ENCODE data around the gene CNOT3.
A peak's percentile ranks its signal among the peaks of the same experiment; 100 is the strongest.

Gene CNOT3

DNA sequence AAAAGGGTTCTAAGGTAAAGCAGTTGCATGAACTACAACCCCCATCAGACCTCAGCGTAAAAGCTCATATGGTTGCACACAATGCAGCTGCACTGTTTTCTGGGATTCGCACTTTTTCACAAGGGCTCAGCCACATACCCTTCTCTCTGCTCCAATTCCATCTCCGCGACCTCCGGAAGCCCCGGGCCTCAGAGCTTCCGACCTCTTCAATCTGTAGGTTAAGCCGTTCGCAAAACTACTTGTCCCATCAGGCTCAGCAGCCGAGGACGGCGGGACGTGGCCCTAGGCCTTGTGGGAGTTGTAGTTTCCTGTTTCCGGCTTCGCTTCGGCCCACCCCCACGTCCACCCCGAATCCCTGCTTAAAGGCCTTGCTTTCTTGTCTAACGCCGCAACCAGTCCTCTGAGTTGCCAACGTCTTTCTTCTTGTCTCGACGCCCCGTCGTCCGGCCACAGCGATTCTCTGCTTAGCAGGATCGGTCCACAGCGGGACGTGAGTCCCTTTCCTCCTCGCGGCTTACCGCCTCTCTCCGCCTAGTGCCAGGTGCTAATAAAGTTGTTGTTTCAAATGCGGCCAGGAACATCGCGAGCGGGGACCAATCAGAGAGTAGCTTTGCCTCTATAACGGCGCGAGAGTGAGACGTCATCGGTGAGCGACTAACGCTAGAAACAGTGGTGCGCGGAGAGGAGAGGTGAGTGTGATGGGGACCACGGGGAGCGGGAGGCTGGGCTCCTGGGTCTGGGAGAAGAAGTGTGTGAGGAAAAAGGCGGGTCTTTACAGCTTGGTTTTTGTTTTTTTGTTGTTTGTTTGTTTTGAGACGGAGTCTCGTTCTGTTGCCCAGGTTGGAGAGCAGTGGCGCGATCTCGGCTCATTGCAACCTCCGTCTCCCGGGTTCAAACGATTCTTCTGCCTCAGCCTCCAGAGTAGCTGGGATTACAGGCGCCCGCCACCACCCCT is 22.2 kb upstream of the CNOT3 start, which contains the start of the genes PRPF31 and TFPT (continued):
- no peak for TF ChIP-seq ZNF354C (tag by site-specific recombination; IDR thresholded peaks at IDR 0.05; ENCODE audit: borderline replicate concordance, low read depth)
- no peak for TF ChIP-seq ZNF341 (tag by site-specific recombination; IDR thresholded peaks at IDR 0.05; ENCODE audit: low read depth)
- TF ChIP-seq, protein P1, sequence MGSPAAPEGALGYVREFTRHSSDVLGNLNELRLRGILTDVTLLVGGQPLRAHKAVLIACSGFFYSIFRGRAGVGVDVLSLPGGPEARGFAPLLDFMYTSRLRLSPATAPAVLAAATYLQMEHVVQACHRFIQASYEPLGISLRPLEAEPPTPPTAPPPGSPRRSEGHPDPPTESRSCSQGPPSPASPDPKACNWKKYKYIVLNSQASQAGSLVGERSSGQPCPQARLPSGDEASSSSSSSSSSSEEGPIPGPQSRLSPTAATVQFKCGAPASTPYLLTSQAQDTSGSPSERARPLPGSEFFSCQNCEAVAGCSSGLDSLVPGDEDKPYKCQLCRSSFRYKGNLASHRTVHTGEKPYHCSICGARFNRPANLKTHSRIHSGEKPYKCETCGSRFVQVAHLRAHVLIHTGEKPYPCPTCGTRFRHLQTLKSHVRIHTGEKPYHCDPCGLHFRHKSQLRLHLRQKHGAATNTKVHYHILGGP (tag by site-specific recombination; IDR thresholded peaks at IDR 0.05), result peak; percentile 33; the same call in 1 of the 2 replicates
- peak; percentile 97 for TF ChIP-seq KLF8 (tag by site-specific recombination; IDR thresholded peaks at IDR 0.05)
- TF ChIP-seq ZNF169 (tag by site-specific recombination; IDR thresholded peaks at IDR 0.05), result no peak
- TF ChIP-seq, protein P2, sequence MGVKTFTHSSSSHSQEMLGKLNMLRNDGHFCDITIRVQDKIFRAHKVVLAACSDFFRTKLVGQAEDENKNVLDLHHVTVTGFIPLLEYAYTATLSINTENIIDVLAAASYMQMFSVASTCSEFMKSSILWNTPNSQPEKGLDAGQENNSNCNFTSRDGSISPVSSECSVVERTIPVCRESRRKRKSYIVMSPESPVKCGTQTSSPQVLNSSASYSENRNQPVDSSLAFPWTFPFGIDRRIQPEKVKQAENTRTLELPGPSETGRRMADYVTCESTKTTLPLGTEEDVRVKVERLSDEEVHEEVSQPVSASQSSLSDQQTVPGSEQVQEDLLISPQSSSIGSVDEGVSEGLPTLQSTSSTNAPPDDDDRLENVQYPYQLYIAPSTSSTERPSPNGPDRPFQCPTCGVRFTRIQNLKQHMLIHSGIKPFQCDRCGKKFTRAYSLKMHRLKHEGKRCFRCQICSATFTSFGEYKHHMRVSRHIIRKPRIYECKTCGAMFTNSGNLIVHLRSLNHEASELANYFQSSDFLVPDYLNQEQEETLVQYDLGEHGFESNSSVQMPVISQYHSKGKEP (tag by site-specific recombination; IDR thresholded peaks at IDR 0.05), result 0 out of 2 replicates have a peak, but pooled peaks have one; percentile 15
- TF ChIP-seq ZNF214 (tag by site-specific recombination; IDR thresholded peaks at IDR 0.05; ENCODE audit: borderline replicate concordance), result no peak
- TF ChIP-seq, protein P3, sequence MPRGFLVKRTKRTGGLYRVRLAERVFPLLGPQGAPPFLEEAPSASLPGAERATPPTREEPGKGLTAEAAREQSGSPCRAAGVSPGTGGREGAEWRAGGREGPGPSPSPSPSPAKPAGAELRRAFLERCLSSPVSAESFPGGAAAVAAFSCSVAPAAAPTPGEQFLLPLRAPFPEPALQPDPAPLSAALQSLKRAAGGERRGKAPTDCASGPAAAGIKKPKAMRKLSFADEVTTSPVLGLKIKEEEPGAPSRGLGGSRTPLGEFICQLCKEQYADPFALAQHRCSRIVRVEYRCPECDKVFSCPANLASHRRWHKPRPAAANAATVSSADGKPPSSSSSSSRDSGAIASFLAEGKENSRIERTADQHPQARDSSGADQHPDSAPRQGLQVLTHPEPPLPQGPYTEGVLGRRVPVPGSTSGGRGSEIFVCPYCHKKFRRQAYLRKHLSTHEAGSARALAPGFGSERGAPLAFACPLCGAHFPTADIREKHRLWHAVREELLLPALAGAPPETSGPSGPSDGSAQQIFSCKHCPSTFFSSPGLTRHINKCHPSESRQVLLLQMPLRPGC (tag by site-specific recombination; IDR thresholded peaks at IDR 0.05), result peak; percentile 77
- peak; percentile 76 for TF ChIP-seq ZBTB20 (tag by site-specific recombination; IDR thresholded peaks at IDR 0.05)
- peak; percentile 48; the same call in 1 of the 2 replicates for TF ChIP-seq WT1 (tag by site-specific recombination; IDR thresholded peaks at IDR 0.05)
- TF ChIP-seq HOXD13 (CRISPR knock-in tag; IDR thresholded peaks at IDR 0.05; ENCODE audit: borderline replicate concordance), result peak; percentile 100
- TF ChIP-seq ZNF366 (tag by site-specific recombination; conservative IDR thresholded peaks at IDR 0.05), result peak; percentile 48; the same call in 1 of the 2 replicates
- TF ChIP-seq ZNF514 (tag by site-specific recombination; IDR thresholded peaks at IDR 0.05), result no peak
- TF ChIP-seq ZNF660 (tag by site-specific recombination; IDR thresholded peaks at IDR 0.05), result peak; percentile 93; the same call in 1 of the 2 replicates
- TF ChIP-seq ZNF792 (tag by site-specific recombination; IDR thresholded peaks at IDR 0.05), result no peak
- no peak; the same call in 1 of the 2 replicates for TF ChIP-seq RBAK (tag by site-specific recombination; IDR thresholded peaks at IDR 0.05)
- TF ChIP-seq ZNF624 (tag by site-specific recombination; IDR thresholded peaks at IDR 0.05), result no peak
- peak; percentile 99 for TF ChIP-seq ZNF501 (tag by site-specific recombination; IDR thresholded peaks at IDR 0.05)
- no peak for TF ChIP-seq ZNF530 (tag by site-specific recombination; IDR thresholded peaks at IDR 0.05; ENCODE audit: low read depth)
- TF ChIP-seq, protein P4, sequence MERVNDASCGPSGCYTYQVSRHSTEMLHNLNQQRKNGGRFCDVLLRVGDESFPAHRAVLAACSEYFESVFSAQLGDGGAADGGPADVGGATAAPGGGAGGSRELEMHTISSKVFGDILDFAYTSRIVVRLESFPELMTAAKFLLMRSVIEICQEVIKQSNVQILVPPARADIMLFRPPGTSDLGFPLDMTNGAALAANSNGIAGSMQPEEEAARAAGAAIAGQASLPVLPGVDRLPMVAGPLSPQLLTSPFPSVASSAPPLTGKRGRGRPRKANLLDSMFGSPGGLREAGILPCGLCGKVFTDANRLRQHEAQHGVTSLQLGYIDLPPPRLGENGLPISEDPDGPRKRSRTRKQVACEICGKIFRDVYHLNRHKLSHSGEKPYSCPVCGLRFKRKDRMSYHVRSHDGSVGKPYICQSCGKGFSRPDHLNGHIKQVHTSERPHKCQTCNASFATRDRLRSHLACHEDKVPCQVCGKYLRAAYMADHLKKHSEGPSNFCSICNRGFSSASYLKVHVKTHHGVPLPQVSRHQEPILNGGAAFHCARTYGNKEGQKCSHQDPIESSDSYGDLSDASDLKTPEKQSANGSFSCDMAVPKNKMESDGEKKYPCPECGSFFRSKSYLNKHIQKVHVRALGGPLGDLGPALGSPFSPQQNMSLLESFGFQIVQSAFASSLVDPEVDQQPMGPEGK (tag by site-specific recombination; IDR thresholded peaks at IDR 0.05), result peak; percentile 92
- TF ChIP-seq ZNF585B (tag by site-specific recombination; IDR thresholded peaks at IDR 0.05), result no peak
- TF ChIP-seq ZNF830 (tag by site-specific recombination; IDR thresholded peaks at IDR 0.05; ENCODE audit: low read depth), result no peak
- peak; percentile 19; the same call in 1 of the 2 replicates for TF ChIP-seq ZNF623 (tag by site-specific recombination; IDR thresholded peaks at IDR 0.05)
- TF ChIP-seq, protein P5, sequence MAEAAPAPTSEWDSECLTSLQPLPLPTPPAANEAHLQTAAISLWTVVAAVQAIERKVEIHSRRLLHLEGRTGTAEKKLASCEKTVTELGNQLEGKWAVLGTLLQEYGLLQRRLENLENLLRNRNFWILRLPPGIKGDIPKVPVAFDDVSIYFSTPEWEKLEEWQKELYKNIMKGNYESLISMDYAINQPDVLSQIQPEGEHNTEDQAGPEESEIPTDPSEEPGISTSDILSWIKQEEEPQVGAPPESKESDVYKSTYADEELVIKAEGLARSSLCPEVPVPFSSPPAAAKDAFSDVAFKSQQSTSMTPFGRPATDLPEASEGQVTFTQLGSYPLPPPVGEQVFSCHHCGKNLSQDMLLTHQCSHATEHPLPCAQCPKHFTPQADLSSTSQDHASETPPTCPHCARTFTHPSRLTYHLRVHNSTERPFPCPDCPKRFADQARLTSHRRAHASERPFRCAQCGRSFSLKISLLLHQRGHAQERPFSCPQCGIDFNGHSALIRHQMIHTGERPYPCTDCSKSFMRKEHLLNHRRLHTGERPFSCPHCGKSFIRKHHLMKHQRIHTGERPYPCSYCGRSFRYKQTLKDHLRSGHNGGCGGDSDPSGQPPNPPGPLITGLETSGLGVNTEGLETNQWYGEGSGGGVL (tag by site-specific recombination; IDR thresholded peaks at IDR 0.05), result no peak
- TF ChIP-seq ZFP69B (tag by site-specific recombination; IDR thresholded peaks at IDR 0.05), result peak; percentile 73
- peak; percentile 94 for TF ChIP-seq ZNF324 (tag by site-specific recombination; IDR thresholded peaks at IDR 0.05)
- TF ChIP-seq, protein P6, sequence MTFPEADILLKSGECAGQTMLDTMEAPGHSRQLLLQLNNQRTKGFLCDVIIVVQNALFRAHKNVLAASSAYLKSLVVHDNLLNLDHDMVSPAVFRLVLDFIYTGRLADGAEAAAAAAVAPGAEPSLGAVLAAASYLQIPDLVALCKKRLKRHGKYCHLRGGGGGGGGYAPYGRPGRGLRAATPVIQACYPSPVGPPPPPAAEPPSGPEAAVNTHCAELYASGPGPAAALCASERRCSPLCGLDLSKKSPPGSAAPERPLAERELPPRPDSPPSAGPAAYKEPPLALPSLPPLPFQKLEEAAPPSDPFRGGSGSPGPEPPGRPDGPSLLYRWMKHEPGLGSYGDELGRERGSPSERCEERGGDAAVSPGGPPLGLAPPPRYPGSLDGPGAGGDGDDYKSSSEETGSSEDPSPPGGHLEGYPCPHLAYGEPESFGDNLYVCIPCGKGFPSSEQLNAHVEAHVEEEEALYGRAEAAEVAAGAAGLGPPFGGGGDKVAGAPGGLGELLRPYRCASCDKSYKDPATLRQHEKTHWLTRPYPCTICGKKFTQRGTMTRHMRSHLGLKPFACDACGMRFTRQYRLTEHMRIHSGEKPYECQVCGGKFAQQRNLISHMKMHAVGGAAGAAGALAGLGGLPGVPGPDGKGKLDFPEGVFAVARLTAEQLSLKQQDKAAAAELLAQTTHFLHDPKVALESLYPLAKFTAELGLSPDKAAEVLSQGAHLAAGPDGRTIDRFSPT (tag by site-specific recombination; IDR thresholded peaks at IDR 0.05), result no peak
- TF ChIP-seq ZSCAN23 (tag by site-specific recombination; IDR thresholded peaks at IDR 0.05), result no peak; the same call in 1 of the 2 replicates
- no peak for TF ChIP-seq ZNF184 (tag by site-specific recombination; IDR thresholded peaks at IDR 0.05)
